HG03280 (cell line): ENCODE measurements around the gene ZNF331.

Source experiments
- ATAC-seq: cut with Tn5 transposase; IDR thresholded peaks from one replicate; pipeline ENCODE4 v1.9.1; 2021; ENCODE audit warnings: mild to moderate bottlenecking, moderate library complexity; ENCODE audit not compliant: unreplicated experiment

The ZNF331 gene

GRCh38 chr19:53520547-53521372, 17.2 kb upstream of the ZNF331 start:
- peak; percentile 96 for ATAC-seq

GRCh38 chr19:53521373-53522202, 16.4 kb upstream of the ZNF331 start:
- no peak for ATAC-seq

- ATAC-seq = no peak
Observed at GRCh38 chr19:53525922-53526321, 12.0 kb upstream of the ZNF331 start.

- ATAC-seq = no peak
Observed at GRCh38 chr19:53530622-53531021, 7.3 kb upstream of the ZNF331 start.

- ATAC-seq = no peak
Observed at GRCh38 chr19:53531457-53531856, 6.5 kb upstream of the ZNF331 start.

GRCh38 chr19:53532362-53532761, 5.6 kb upstream of the ZNF331 start:
- no peak for ATAC-seq

GRCh38 chr19:53536225-53536548, 1.8 kb upstream of the ZNF331 start:
- ATAC-seq = no peak

- no peak for ATAC-seq
Observed at GRCh38 chr19:53537121-53537520, 824 bp upstream of the ZNF331 start.

- peak; percentile 10 for ATAC-seq
Observed at GRCh38 chr19:53538378-53539109, 599 bp downstream of the ZNF331 start.

GRCh38 chr19:53540091-53540490, 2.1 kb downstream of the ZNF331 start:
- no peak for ATAC-seq

- no peak for ATAC-seq
Observed at GRCh38 chr19:53541971-53542370, 4.0 kb downstream of the ZNF331 start.

- ATAC-seq = no peak
Observed at GRCh38 chr19:53545271-53546065, 7.5 kb downstream of the ZNF331 start.

- ATAC-seq = no peak
Observed at GRCh38 chr19:53546758-53547513, 9.0 kb downstream of the ZNF331 start.

GRCh38 chr19:53549340-53549739, 11.4 kb downstream of the ZNF331 start:
- no peak for ATAC-seq

- no peak for ATAC-seq
Observed at GRCh38 chr19:53552001-53552721, 14.2 kb downstream of the ZNF331 start.

GRCh38 chr19:53553156-53553555, 15.2 kb downstream of the ZNF331 start:
- ATAC-seq = no peak

GRCh38 chr19:53553865-53554791, 16.2 kb downstream of the ZNF331 start:
- ATAC-seq = peak; percentile 76

- ATAC-seq = no peak
Observed at GRCh38 chr19:53554804-53555203, 16.9 kb downstream of the ZNF331 start.
